ENCODE data around the gene FOXL2NB.

FOXL2NB gene

DNA sequence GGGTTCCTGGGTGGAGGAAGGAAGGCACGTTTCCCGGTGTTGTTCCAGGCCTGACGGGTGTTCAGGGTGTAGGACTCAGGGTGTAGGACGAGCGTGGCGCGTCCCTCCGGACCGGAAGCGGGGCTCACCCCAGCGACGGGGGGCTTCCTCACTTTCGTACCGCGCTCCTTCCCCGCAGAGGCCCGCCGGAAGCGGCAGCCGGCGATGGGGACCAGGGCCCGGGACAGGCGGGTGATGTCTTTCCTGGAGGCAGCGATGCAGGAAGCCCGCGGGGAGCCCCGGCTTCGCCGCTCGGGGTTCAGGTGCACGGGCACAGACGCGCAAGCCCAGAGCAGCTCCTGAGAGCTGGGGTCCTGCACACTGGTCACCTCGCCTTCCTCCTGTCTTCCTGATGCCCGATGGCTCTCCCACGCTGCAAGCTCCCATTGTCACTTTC, 13.4 kb downstream of the FOXL2NB start:
- Histone ChIP-seq H3K4me2 (ENCODE audit: insufficient read depth, low read length) (no peak overlapping the region), H2AFZ (ENCODE audit: low read depth, low read length) (no peak overlapping the region), H3K4me1 (ENCODE audit: insufficient read depth, low read length) (no peaks in the 10 kb centered on the region), H3K79me2 (ENCODE audit: insufficient read depth, low read length) (no peaks in the 10 kb centered on the region), H3K9ac (ENCODE audit: low read depth, low read length) (no peak overlapping the region), H3K27me3 (ENCODE audit: insufficient read depth, low read length, poor library complexity) (no peaks in the 10 kb centered on the region), H3K4me3 (ENCODE audit: low read depth in 1 of 2, low read length in 2 of 2) (no peak overlapping the region), H4K20me1 (ENCODE audit: insufficient read depth, low read length) (no peaks in the 10 kb centered on the region), H3K36me3 (ENCODE audit: insufficient read depth, low read length) (no peaks in the 10 kb centered on the region), H3K27ac (ENCODE audit: low read length) (no peak overlapping the region), H3K9me3 (ENCODE audit: insufficient read depth, low read length, severe bottlenecking) (peaks cover 10% of the 10 kb centered on the region)
- DNase-seq (no peak), ATAC-seq (ENCODE audit: insufficient read depth, low read depth) (no peak)
- TF ChIP-seq EZH2 (IDR thresholded peaks at IDR 0.05; ENCODE audit: borderline replicate concordance, low read depth, low read length, severe bottlenecking) (no peak), CTCF (IDR thresholded peaks at IDR 0.05; ENCODE audit: borderline replicate concordance, extremely low read depth, low read length, poor library complexity, severe bottlenecking) (no peak)

- Histone ChIP-seq H2AFZ (ENCODE audit: low read depth, low read length) (no peak overlapping the region), H3K27ac (ENCODE audit: low read length) (no peak overlapping the region), H3K4me1 (ENCODE audit: insufficient read depth, low read length) (no peaks in the 10 kb centered on the region), H4K20me1 (ENCODE audit: insufficient read depth, low read length) (no peaks in the 10 kb centered on the region), H3K27me3 (ENCODE audit: insufficient read depth, low read length, poor library complexity) (no peaks in the 10 kb centered on the region), H3K9ac (ENCODE audit: low read depth, low read length) (no peak overlapping the region), H3K36me3 (ENCODE audit: insufficient read depth, low read length) (no peaks in the 10 kb centered on the region), H3K4me2 (ENCODE audit: insufficient read depth, low read length) (no peak overlapping the region), H3K4me3 (ENCODE audit: low read depth in 1 of 2, low read length in 2 of 2) (no peak overlapping the region), H3K79me2 (ENCODE audit: insufficient read depth, low read length) (no peaks in the 10 kb centered on the region), H3K9me3 (ENCODE audit: insufficient read depth, low read length, severe bottlenecking) (peaks cover 10% of the 10 kb centered on the region)
- TF ChIP-seq CTCF (IDR thresholded peaks at IDR 0.05; ENCODE audit: borderline replicate concordance, extremely low read depth, low read length, poor library complexity, severe bottlenecking) (no peak), EZH2 (IDR thresholded peaks at IDR 0.05; ENCODE audit: borderline replicate concordance, low read depth, low read length, severe bottlenecking) (no peak)
- ATAC-seq (ENCODE audit: insufficient read depth, low read depth): no peak
- no peak for DNase-seq
Observed at GRCh38 chr3:138962854-138963560, 16.0 kb downstream of the FOXL2NB start.

GRCh38 chr3:138964264-138964663, 17.2 kb downstream of the FOXL2NB start:
- H3K4me2 ChIP-seq (ENCODE audit: insufficient read depth, low read length): no peak overlapping the region
- peaks cover 10% of the 10 kb centered on the region for H3K9me3 ChIP-seq (ENCODE audit: insufficient read depth, low read length, severe bottlenecking)
- no peaks in the 10 kb centered on the region for H3K27me3 ChIP-seq (ENCODE audit: insufficient read depth, low read length, poor library complexity)
- H3K36me3 ChIP-seq (ENCODE audit: insufficient read depth, low read length): no peaks in the 10 kb centered on the region
- no peaks in the 10 kb centered on the region for H4K20me1 ChIP-seq (ENCODE audit: insufficient read depth, low read length)
- no peak overlapping the region for H3K4me3 ChIP-seq (ENCODE audit: low read depth in 1 of 2, low read length in 2 of 2)
- no peak for DNase-seq
- no peaks in the 10 kb centered on the region for H3K4me1 ChIP-seq (ENCODE audit: insufficient read depth, low read length)
- TF ChIP-seq CTCF (IDR thresholded peaks at IDR 0.05; ENCODE audit: borderline replicate concordance, extremely low read depth, low read length, poor library complexity, severe bottlenecking) (no peak), EZH2 (IDR thresholded peaks at IDR 0.05; ENCODE audit: borderline replicate concordance, low read depth, low read length, severe bottlenecking) (no peak)
- H3K27ac ChIP-seq (ENCODE audit: low read length): no peak overlapping the region
- H2AFZ ChIP-seq (ENCODE audit: low read depth, low read length): no peak overlapping the region
- no peaks in the 10 kb centered on the region for H3K79me2 ChIP-seq (ENCODE audit: insufficient read depth, low read length)
- ATAC-seq (ENCODE audit: insufficient read depth, low read depth): no peak
- no peak overlapping the region for H3K9ac ChIP-seq (ENCODE audit: low read depth, low read length)
